A549 (cell line): ENCODE measurements around the gene ADNP2. TPM values are rescaled to one million over a fixed set of nuclear protein-coding genes. Genes with fewer than 3 reads are reported as not detected.

Experiments
- ATAC-seq, 2 experiments: fragments of 200-7000 bp in 1 of 2; fragments of >200 bp in 1 of 2; cut with Nextera tagmentation in 1 of 2; cut with Tn5 transposase in 1 of 2; 3 replicates each; pipeline versions ENCODE4 v1.8.0 to v1.9.1; 2018 to 2020; ENCODE audit warnings: mild to moderate bottlenecking in 1 of 2, moderate library complexity in 1 of 2
- CTCF ChIA-PET: fragments of 300-600 bp; sonication (Branson Sonifier 250); formaldehyde crosslinking; extraction: SDS; loops from one replicate; lab custom pipeline; 2021; ENCODE audit warnings: antibody characterized with exemption, inconsistent platforms; lab: Yijun Ruan, JAX
- POLR2A ChIA-PET: fragments of 350-600 bp; formaldehyde crosslinking; extraction: SDS; loops from one replicate; lab custom pipeline; 2021; ENCODE audit warnings: antibody characterized with exemption, inconsistent platforms; lab: Yijun Ruan, JAX
- DNase-seq, 2 experiments: peaks; one replicate each; pipeline versions ENCODE4 v3.0.0 to v3.0.0-alpha.2; 2011 to 2016; ENCODE audit warnings: low read depth in 1 of 2, low spot score in 1 of 2
- FAIRE-seq: peaks from 2 replicates; lab custom pipeline; 2011; peaks lifted over from hg19 to GRCh38; lab: Jason Lieb, UNC
- H3K27ac ChIP-seq, 2 experiments: fragments of >200 bp; sonication (Bioruptor Twin); formaldehyde crosslinking; 3 replicates each; pipeline ENCODE4 v1.5.1; 2016 to 2017
- H3K4me1 ChIP-seq: fragments of >200 bp; sonication (Bioruptor Twin); formaldehyde crosslinking; 3 replicates; pipeline ENCODE4 v1.6.1; 2016
- H3K4me2 ChIP-seq: fragments of >200 bp; sonication (Bioruptor Twin); formaldehyde crosslinking; 3 replicates; pipeline ENCODE4 v1.6.1; 2016
- H3K4me3 ChIP-seq: fragments of >200 bp; sonication (Bioruptor Twin); formaldehyde crosslinking; 3 replicates; pipeline ENCODE4 v1.5.1; 2016
- H3K9me3 ChIP-seq: fragments of >200 bp; sonication (Bioruptor Twin); formaldehyde crosslinking; 3 replicates; pipeline ENCODE4 v1.6.1; 2016
- ATOH8 ChIP-seq: fragments of 250-450 bp; sonication (Bioruptor Pico); IDR thresholded peaks from 2 replicates; pipeline ENCODE4 v1.5.0; 2020; ENCODE audit warnings: low read depth, mild to moderate bottlenecking, moderate library complexity
- BHLHE40 ChIP-seq: IDR thresholded peaks from 2 replicates; pipeline ENCODE4 v1.6.1; 2012; ENCODE audit warnings: low read depth, low read length, inconsistent platforms
- CBX2 ChIP-seq: fragments of 200-600 bp; sonication (generic); IDR thresholded peaks from 2 replicates; pipeline ENCODE4 v1.6.1; 2016; ENCODE audit warnings: low read depth, mild to moderate bottlenecking, borderline replicate concordance
- CHD2 ChIP-seq: fragments of 150-350 bp; IDR thresholded peaks from 2 replicates; pipeline ENCODE4 v1.6.1; 2014; ENCODE audit warnings: low read length; ENCODE audit not compliant: partially characterized antibody
- EP300 ChIP-seq, 2 experiments: fragments of >200 bp; sonication (Bioruptor Twin); formaldehyde crosslinking; IDR thresholded peaks; 2 replicates in 1 of 2; 3 replicates in 1 of 2; pipeline ENCODE4 v1.6.1; 2016 to 2017
- FOSB ChIP-seq: fragments of 250-450 bp; sonication (Bioruptor Pico); IDR thresholded peaks from 2 replicates; pipeline ENCODE4 v1.5.0; 2020; ENCODE audit warnings: mild to moderate bottlenecking, moderate library complexity
- HES2 ChIP-seq: fragments of >200 bp; sonication (Bioruptor Twin); formaldehyde crosslinking; IDR thresholded peaks from 2 replicates; pipeline ENCODE4 v1.6.1; 2016
- HEYL ChIP-seq: fragments of 250-450 bp; sonication (Bioruptor Pico); IDR thresholded peaks from 2 replicates; pipeline ENCODE4 v1.8.0; 2021; ENCODE audit warnings: mild to moderate bottlenecking, moderate library complexity
- KDM1A ChIP-seq: fragments of 200-600 bp; sonication (generic); IDR thresholded peaks from 2 replicates; pipeline ENCODE4 v1.6.1; 2016; ENCODE audit warnings: low read depth, mild to moderate bottlenecking
- MAZ ChIP-seq: fragments of 150-350 bp; IDR thresholded peaks from 2 replicates; pipeline ENCODE4 v1.6.1; 2014; ENCODE audit warnings: antibody characterized with exemption, low read depth, low read length, borderline replicate concordance
- MYC ChIP-seq: IDR thresholded peaks from 2 replicates; pipeline ENCODE4 v1.6.1; 2012; ENCODE audit warnings: mild to moderate bottlenecking, inconsistent platforms, low read length, improper control_type of control experiment, borderline replicate concordance
- NFE2L2 ChIP-seq: fragments of 150-350 bp; conservative IDR thresholded peaks from 2 replicates; pipeline ENCODE4 v1.6.1; 2014; ENCODE audit warnings: low read length
- NPAS2 ChIP-seq: fragments of 250-450 bp; sonication (Bioruptor Pico); IDR thresholded peaks from 2 replicates; pipeline ENCODE4 v1.8.0; 2022; ENCODE audit warnings: mild to moderate bottlenecking, moderate library complexity, borderline replicate concordance
- NR3C1 ChIP-seq: fragments of >200 bp; sonication (Bioruptor Twin); formaldehyde crosslinking; IDR thresholded peaks from 3 replicates; pipeline ENCODE4 v1.6.1; 2017
- RARB ChIP-seq: fragments of 250-450 bp; sonication (Bioruptor Pico); IDR thresholded peaks from 2 replicates; pipeline ENCODE4 v1.8.0; 2021; ENCODE audit warnings: mild to moderate bottlenecking, moderate library complexity
- RCOR1 ChIP-seq: fragments of 150-350 bp; IDR thresholded peaks from 2 replicates; pipeline ENCODE4 v1.6.1; 2014; ENCODE audit warnings: antibody characterized with exemption, low read length, low read depth
- REST ChIP-seq: fragments of 200-600 bp; sonication (generic); IDR thresholded peaks from 2 replicates; pipeline ENCODE4 v1.6.1; 2016; ENCODE audit warnings: antibody characterized with exemption, mild to moderate bottlenecking, moderate library complexity
- RFX5 ChIP-seq: fragments of 450-650 bp; IDR thresholded peaks from 2 replicates; pipeline ENCODE4 v1.7.1; 2014; ENCODE audit warnings: antibody characterized with exemption, mild to moderate bottlenecking, moderate library complexity
- SREBF2 ChIP-seq: fragments of 450-650 bp; IDR thresholded peaks from 2 replicates; pipeline ENCODE4 v1.6.1; 2014; ENCODE audit warnings: mild to moderate bottlenecking, moderate library complexity
- TFCP2L1 ChIP-seq: fragments of 250-450 bp; sonication (Bioruptor Pico); IDR thresholded peaks from 2 replicates; pipeline ENCODE4 v1.5.0; 2021; ENCODE audit warnings: mild to moderate bottlenecking
- WGBS: methylation state at CpG from one replicate; pipeline ENCODE4 v1.1.6; 2017; ENCODE audit errors: missing lambda C conversion rate; 5-methylcytosine and 5-hydroxymethylcytosine counted together
- polyA plus RNA-seq, 4 experiments: library from polyadenylated mRNA; depleted of rRNA in 3 of 4; stranded (reverse); fragments of >200 nt; fragmentation: RNase III in 1 of 4; extraction: RNeasy Plus Mini Kit Qiagen cat#74134 plus additional on column Dnase treatment in 1 of 4; gene quantifications; 2 replicates in 3 of 4; 3 replicates in 1 of 4; pipeline ENCODE4 v1.2.3, GENCODE V29; 2011 to 2017

The ADNP2 gene
- polyA plus RNA-seq, 2 of the 4 experiments (the other 2 are of a cell fraction) = 9.8 to 9.9 TPM

- POLR2A ChIA-PET = no interaction called here
- H3K9me3 ChIP-seq = no peaks in the 10 kb centered on the region
- H3K27ac ChIP-seq = no peak overlapping the region
- CTCF ChIA-PET = no interaction called here
- FAIRE-seq = no peak
- H3K4me1 ChIP-seq = no peaks in the 10 kb centered on the region
- H3K4me2 ChIP-seq = no peak overlapping the region
- no peak for TF ChIP-seq RCOR1
- no peak for TF ChIP-seq EP300 (IDR thresholded peaks at IDR 0.05)
- no peak for TF ChIP-seq MAZ
- no peak for TF ChIP-seq MYC
- no peak for TF ChIP-seq NPAS2 (CRISPR knock-in tag)
- TF ChIP-seq NFE2L2 = no peak
- TF ChIP-seq HES2 = no peak
- no peak for TF ChIP-seq RARB (CRISPR knock-in tag)
- TF ChIP-seq REST = no peak
- TF ChIP-seq NR3C1 = no peak
- no peak for TF ChIP-seq FOSB
- TF ChIP-seq, all 56 proteins: peak for 0
- no peak overlapping the region for H3K4me3 ChIP-seq
- 72% methylated on average over 8 of the region's 9 CpGs for WGBS
- no peak for DNase-seq
- no peak for ATAC-seq
Measured at GRCh38 chr18:80097201-80097600, 11.9 kb upstream of the ADNP2 start.

GRCh38 chr18:80103231-80103630 is 5.8 kb upstream of the ADNP2 start:
- no peak for DNase-seq
- Histone ChIP-seq H3K9me3 (no peaks in the 10 kb centered on the region), H3K4me3 (no peak overlapping the region), H3K27ac (no peak overlapping the region), H3K4me1 (no peaks in the 10 kb centered on the region), H3K4me2 (no peak overlapping the region)
- TF ChIP-seq CBX2 (no peak), TFCP2L1 (CRISPR knock-in tag) (no peak), KDM1A (no peak), SREBF2 (no peak), RFX5 (no peak), BHLHE40 (no peak), CHD2 (no peak), ATOH8 (CRISPR knock-in tag) (no peak), HES2 (no peak)
- no peak for ATAC-seq
- ChIA-PET CTCF (no interaction called here), POLR2A (no interaction called here)
- FAIRE-seq = no peak
- 36% methylated on average over 6 of the region's 6 CpGs for whole genome bisulfite sequencing

GRCh38 chr18:80104364-80104779 is 4.7 kb upstream of the ADNP2 start:
- no peak for TF ChIP-seq NPAS2 (CRISPR knock-in tag)
- no peak for TF ChIP-seq FOSB
- no peak for TF ChIP-seq HEYL (CRISPR knock-in tag)
- ATAC-seq (no peak), FAIRE-seq (no peak), DNase-seq (no peak)
- WGBS = 56% methylated on average over 7 of the region's 7 CpGs
- no peaks in the 10 kb centered on the region for H3K9me3 ChIP-seq
- POLR2A ChIA-PET = no interaction called here
- CTCF ChIA-PET = no interaction called here
- no peak overlapping the region for H3K4me2 ChIP-seq
- H3K27ac ChIP-seq = no peak overlapping the region
- H3K4me1 ChIP-seq = no peaks in the 10 kb centered on the region
- no peak overlapping the region for H3K4me3 ChIP-seq
